ENCODE measurements around the gene MAP4K5.
"Not testable (repeated sequence)": the region's sequence is repeated elsewhere in the genome, so short reads cannot be mapped to it uniquely, and the experiment has no call there.

The MAP4K5 gene

GRCh38 chr14:50531595-50532501 is 521 bp downstream of the MAP4K5 start:
- DNase-seq (ENCODE audit: low spot score) = no peak

DNA sequence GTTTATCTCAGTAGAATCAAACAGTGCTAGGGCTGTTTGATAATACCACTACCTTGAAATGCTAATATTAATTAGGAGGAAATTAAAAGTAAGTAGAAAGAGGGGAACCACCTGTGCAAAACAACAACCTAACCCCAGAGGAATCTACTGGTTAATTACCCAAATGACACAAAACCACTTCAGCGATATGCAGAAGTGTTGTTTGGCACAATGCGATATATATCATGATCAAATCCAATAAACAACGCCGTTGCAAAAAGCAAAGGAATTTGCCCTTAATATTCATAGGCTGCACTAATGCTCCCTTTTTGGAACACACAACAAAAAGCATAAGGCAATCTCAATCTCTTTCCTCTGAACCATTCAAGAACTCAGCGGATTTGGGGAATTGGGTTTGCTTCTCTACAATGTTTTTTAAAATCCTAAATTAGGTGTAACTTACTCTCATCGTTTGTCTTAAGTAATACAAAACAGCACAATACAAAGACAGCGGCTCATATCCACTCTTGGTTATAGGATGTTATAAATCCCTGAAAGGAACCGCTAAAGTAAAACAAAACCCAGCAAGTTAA is 1.5 kb downstream of the MAP4K5 start:
- DNase-seq (ENCODE audit: low spot score) = no peak

- no peak for DNase-seq (ENCODE audit: low spot score)
Measured at GRCh38 chr14:50530358-50530757, 2.0 kb downstream of the MAP4K5 start.

GRCh38 chr14:50529288-50530179 is 2.8 kb downstream of the MAP4K5 start:
- no peak for DNase-seq (ENCODE audit: low spot score)

- DNase-seq (ENCODE audit: low spot score) = no peak
Measured at GRCh38 chr14:50528000-50528399, 4.4 kb downstream of the MAP4K5 start.

DNA sequence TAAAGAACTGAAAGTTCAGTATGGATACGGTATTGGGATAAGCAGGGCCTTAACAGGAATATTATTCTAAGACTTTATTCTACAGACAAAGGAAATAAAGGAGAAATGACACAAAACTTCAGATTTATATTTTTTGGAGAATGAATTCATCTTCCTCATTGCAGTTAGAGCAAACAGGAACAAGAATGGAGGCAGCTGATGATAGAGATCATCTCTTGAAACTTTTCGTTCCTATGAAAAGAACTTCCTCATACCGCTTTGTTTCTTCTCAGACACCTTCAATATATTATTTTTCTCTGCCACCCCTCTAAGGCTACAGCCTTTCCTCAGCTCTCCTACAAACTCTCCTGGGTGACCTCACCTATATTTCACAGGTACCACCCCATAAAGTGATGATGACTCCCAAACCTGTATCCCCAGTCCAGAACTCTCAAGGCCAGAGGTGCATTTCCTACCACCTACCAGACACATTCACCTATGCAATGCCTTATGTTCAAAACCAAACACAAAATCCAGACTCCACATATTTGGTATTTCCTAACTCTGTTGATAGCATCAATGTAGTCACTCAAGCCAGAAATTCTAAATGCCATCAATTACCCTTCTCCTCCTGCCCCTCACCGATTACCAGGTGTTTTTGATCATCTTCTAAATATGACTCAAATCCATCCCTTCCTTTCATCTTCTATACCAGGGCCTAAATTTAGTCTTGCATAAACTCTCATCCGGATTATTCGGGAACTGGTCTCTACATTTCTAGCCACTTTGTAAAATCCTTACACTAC is 7.4 kb downstream of the MAP4K5 start:
- DNase-seq (ENCODE audit: low spot score) = no peak

DNA sequence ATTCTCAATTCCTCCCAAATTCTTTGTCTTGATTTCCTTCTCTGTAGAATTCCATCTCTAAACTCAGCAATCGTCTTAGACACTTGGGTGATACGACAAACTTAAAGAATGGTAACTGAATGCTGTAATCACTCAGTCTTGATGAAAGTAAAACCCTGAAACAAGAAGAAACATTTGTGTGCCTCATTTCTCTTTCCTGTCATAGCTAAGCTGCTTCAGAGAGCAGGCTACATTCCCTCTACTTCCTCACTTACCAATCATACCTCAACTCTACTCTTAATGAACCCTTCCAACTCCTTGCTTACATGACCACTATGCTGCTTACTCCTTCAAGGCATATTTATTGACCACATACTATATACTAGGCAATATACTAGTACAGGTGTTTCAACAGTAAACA is 8.3 kb downstream of the MAP4K5 start:
- DNase-seq (ENCODE audit: low spot score) = no peak

DNA sequence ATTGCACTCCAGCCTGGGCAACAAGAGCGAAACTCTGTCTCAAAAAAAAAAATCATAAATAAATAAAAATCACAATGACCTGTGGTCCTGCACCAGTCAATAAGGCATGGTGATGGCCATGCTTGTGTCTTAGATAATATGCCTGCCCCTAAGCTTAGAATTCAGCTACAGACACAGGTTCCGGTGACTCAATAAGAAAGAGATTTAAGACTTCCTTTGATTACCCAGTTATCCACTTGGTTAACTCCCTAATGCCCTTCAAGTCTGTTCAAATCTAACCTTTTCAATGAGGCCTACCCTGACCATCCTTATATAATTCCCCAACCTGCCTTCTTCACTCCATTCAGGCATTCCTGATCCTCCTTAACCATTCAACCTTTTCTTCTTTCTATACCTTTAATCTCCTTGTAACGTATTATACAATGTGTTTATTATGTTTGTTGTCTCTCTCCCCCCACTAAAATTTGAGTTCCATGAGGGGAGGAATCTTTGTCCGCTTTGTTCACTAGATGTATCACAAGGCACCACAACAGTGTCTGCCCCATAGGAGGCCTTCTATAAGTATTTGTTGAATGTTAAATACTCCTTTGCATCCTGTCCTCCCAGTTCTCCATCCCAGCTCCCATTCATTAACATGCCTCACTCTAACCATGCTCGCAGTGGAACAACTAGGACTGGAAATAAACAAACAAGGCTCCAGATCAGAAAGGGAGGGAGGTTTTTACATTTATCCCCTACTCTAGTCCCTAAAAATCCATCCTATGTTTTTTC is 8.9 kb downstream of the MAP4K5 start:
- no peak for DNase-seq (ENCODE audit: low spot score)

- DNase-seq (ENCODE audit: low spot score) = no peak
Measured at GRCh38 chr14:50521912-50522341, 10.4 kb downstream of the MAP4K5 start.

DNA sequence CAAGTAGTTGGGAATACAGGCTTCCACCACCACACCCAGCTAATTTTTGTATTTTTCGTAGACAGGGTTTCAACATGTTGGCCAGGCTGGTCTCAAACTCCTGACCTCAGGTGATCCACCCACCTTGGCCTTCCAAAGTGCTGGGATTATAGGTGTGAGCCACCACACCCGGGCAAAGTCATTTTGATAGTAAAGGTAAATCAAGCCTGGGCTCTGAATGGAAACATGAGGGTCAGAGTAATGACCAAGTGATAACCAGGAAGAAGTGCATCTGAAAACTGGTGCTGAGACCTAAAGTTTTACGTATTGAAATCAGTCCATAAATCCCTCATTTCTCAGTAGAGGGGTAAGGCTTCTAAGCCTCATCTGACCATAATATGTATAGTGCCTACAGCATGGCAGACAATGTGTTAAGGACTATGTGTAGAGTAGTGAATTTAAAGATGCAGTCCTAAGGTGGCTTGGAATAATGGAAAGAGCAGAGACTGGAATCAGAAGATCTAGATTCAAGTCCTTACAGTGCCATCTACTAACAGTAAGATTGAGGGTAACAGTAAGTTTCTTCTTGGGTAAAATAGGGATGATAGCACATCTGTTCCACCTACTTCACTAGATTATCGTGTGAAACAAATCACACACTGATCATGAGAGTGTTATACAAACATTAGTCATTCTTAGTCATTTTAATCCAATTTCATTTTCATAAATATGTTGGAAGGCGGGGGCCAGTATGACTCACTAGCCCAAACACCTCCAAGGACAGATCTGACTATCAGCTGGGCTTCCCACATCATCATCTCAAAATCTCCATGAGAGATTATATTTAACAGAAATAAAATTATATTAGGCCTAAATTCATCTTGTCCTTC is 11.2 kb downstream of the MAP4K5 start:
- DNase-seq (ENCODE audit: low spot score) = no peak

DNA sequence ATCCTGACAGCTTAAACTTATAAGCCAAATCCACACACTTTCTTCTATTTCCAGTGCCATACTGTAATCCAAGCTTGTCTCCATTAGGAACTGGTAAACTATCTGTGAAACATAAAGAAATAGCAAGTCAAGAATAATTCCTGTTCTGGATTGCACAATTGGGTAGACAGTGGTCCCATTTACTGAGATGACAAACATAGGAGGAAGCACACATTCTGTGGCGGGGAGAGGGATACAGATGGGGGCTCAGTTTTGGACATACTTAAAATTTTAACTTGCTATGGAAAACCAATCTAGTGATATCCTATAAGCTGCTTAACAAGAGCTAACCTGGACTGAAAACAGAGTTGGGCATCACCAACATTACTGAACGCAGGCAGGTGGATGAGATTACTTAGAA is 16.3 kb downstream of the MAP4K5 start:
- DNase-seq (ENCODE audit: low spot score) = no peak

GRCh38 chr14:50512463-50512862 is 19.9 kb downstream of the MAP4K5 start:
- DNase-seq (ENCODE audit: low spot score) = no peak

DNA sequence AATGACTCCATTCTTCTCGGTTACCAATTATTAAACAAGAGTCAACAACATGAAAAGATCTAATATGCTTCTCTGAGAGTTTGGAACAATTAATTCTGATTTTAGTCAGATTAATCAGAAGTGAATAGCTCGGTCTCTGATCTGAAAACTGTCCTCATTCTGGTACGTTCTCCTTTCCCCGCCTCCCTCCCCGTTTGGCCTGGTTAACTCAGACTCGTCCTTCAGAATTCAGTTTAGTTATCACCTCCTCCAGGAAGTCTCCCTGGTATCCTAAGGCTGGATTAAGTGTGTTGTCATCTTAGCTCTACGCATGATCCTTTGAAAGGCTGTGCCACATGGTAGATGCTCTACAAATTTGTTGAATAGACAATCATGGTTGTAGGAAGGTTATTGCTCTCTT is 22.2 kb downstream of the MAP4K5 start:
- DNase-seq (ENCODE audit: low spot score) = no peak

DNA sequence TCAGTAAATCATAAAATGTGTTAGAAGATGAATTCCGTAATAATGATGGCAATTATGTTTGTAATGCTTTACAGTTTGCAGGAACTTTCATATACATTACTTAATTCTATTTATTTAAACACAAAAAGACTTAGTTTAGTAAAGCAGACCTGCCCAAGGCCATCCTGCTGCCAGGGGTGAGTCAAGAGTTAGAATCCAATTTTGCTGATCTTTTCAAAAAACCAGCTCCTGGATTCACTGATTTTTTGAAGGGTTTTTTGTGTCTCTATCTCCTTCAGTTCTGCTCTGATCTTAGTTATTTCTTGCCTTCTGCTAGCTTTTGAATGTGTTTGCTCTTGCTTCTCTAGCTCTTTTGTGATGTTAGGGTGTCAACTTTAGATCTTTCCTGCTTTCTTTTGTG is 25.3 kb downstream of the MAP4K5 start:
- DNase-seq (ENCODE audit: low spot score) = not testable (repeated sequence)

DNA sequence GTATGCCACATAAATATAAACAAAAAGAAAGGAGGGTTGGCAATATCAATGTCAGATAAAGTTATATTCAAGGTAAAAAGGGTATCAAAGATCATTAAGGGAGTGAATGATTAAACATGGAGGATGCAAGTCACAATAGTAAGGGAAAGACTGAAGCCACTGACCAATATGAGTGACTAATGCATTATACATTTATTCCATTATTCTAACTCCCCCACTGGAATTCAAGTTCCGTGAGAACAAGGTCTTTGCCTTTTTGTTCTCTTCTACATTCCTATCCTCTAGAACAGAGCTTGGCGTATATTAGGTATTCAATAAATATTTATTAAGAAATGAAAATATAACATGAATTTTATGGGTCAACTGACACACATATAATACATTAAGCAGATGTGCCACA is 30.7 kb downstream of the MAP4K5 start:
- DNase-seq (ENCODE audit: low spot score) = no peak

GRCh38 chr14:50497351-50497750 is 35.0 kb downstream of the MAP4K5 start:
- DNase-seq (ENCODE audit: low spot score) = no peak

- no peak for DNase-seq (ENCODE audit: low spot score)
Measured at GRCh38 chr14:50489851-50490250, 42.5 kb downstream of the MAP4K5 start.

DNA sequence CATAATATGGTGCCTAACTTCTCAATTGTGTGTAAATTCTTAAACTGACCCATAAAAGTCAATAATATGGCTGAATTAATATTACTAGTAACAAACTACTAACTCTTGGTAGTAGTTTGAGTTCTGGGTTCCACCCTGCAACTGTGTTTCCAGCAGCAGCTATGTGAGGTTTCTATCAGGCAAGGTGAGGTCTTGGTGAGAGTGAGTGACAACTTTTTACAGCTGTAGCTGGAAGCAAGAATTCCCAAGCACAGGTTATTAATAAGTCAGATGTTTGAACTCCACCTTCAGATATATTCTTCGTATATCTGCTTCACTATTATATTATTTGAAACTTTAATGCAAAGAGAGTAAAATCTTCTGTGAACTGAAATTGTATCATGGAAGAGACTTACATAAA is 43.8 kb downstream of the MAP4K5 start:
- no peak for DNase-seq (ENCODE audit: low spot score)

DNA sequence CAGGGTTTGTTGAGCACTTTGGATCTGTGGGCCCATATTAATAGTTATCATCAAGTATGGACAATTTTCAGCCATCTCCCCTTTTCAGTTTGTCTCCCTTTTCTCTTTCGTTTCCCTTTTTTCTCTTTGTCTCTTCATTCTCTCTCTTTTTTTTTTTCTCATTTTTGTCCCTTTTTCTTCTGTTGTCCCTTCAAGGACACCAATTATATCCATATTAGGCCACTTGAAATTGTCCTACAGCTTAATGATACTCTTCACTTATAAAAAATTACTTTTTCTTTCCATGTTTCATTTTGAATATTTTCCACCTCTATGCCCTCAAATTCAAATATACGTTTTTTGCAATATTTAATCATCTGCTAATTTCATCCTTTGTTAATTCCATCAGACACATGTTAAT is 53.3 kb downstream of the MAP4K5 start:
- DNase-seq (ENCODE audit: low spot score) = no peak

- no peak for DNase-seq (ENCODE audit: low spot score)
Measured at GRCh38 chr14:50477760-50478159, 54.6 kb downstream of the MAP4K5 start.

Measured in left forelimb (tissue), 1 donor.